ENCODE results near the gene DEPP1.

DEPP1 gene

DNA sequence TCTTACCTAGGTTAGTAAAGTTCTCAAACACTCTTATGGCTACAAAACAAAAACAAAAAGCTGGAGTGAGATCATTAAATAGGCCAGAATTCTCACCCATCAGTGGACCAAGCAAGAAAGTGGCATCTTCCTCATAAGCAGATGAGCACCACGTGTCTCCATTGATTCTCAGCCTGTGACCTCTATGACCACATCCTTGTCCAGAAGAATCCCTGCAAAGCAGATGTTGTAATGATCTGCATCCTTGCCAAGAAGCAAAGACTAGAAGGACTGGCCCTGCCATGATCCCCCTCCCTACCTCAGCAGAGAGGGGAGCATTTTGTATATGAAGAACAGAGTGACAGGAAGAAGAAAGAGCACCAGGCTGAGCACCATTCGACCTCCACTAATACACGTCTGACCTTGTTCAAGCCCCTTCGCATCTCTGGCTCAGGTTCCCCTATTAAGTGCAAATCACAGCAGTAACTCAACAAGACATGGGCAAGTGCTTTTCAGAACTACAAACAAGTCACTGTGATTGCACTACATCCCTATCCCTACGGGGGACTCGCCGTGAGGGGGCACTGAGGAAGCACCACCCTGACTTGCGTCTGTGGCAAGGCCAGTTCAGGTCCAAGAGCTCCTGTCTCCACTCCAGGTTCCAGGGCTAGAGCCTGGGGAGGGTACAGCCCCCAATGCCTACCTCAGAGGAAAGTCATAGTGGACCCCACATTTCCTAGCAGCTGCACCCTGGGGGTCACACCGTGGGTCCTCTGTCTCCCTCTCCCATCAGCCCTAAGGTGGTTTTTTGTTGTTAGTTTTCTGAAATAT lies 41.2 kb downstream of the DEPP1 start:
- in situ Hi-C loops (cut with MboI; ENCODE audit: low sequenced_read_pairs) = no loop called here

DNA sequence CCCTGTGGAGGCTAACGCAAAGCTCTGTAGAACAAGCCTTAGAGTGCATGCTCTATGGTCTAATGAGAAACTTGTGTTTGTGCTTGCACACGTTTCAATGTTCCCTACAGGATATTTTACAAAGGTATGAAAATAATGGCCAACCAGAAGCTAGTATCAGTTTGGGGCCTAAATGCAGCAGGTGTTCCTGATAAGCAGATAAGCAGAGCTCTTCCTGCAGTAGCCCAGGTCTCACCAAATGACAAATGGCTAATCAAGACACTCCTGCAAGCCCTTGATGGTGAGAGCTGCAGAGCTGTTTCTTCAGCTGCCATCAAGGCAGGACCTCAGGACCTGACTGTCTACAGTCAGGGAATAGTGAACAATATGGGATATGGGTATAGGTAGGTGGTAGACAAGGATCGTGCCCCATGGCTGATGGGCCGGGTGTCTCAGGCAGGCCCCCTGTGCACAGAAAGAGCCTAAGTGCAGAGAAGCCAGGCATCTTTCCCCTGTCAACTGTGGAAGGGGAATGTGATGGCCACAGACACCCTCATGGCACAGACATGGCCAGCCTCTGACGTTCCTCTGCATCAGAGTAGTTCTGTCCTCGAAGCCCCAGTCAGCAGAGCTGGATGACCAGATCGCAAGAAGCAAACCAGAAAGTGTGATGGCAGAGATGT lies 42.2 kb downstream of the DEPP1 start:
- in situ Hi-C loops (cut with MboI; ENCODE audit: low sequenced_read_pairs) = no loop called here

- in situ Hi-C loops (cut with MboI; ENCODE audit: low sequenced_read_pairs) = no loop called here
These were observed 42.7 kb downstream of the DEPP1 start for GRCh38 chr10:44935966-44936295.

DNA sequence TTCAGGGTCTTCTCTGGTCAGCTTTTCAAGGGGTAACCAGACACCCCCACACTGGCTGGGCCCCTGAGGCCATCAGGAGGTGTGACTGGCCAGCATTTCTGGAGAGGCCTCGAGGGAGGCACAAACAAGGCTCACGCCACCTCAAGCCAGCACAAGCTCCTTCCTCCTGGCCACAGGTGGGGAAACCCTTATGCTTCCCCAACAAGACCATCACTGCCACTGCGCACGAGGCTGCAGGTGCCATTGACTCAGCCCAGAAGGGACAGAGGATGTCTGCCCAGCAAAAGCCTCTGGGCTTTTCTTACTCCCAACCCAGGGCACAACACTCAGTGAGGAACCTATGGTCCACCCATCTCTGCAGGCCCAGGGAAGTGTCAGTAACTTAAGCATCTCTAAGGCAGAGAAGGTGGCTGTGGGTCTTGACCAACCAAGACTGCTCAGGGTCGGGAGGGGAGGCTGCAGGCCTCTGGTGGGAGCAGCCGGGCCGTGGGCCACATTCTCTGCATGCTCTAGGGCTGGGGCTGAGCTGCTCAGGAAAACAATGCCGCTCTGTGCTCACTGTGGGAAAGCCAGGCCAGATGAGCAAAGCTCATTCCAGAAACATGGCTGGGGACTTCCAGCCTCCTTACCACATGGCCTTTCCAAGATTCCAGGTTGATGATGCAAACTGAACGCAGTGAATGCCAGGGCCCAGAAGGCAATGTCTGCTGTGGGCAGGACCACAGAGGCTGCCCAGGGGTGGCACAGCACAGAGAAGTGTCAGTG lies 43.2 kb downstream of the DEPP1 start:
- in situ Hi-C loops (cut with MboI; ENCODE audit: low sequenced_read_pairs) = no loop called here

GRCh38 chr10:44934416-44935200 lies 44.0 kb downstream of the DEPP1 start:
- in situ Hi-C loops (cut with MboI; ENCODE audit: low sequenced_read_pairs) = no loop called here

GRCh38 chr10:44933451-44934321 lies 44.9 kb downstream of the DEPP1 start:
- in situ Hi-C loops (cut with MboI; ENCODE audit: low sequenced_read_pairs) = no loop called here

- in situ Hi-C loops (cut with MboI; ENCODE audit: low sequenced_read_pairs) = no loop called here
These were observed 45.8 kb downstream of the DEPP1 start for GRCh38 chr10:44932517-44933450.

- in situ Hi-C loops (cut with MboI; ENCODE audit: low sequenced_read_pairs) = no loop called here
These were observed 46.7 kb downstream of the DEPP1 start for GRCh38 chr10:44931621-44932516.

- in situ Hi-C loops (cut with MboI; ENCODE audit: low sequenced_read_pairs) = no loop called here
These were observed 47.5 kb downstream of the DEPP1 start for GRCh38 chr10:44930904-44931620.

- in situ Hi-C loops (cut with MboI; ENCODE audit: low sequenced_read_pairs) = no loop called here
These were observed 49.0 kb downstream of the DEPP1 start for GRCh38 chr10:44929356-44930255.

DNA sequence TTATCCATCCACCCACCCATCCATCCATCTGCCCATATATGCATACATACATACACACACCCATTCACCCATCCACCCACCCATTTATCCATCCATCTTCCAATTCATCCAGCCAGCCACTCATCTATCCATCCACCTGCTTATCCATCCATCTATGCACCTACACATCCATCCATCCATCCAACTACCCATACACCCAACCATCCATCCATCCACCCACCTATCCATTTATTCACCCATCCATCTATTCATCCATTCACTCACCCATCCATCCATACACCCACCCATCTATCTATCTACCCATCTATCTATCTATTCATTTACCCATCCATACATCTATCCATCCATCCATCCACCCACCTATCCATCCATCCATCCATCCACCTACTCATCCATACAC lies 50.1 kb downstream of the DEPP1 start:
- in situ Hi-C loops (cut with MboI; ENCODE audit: low sequenced_read_pairs) = no loop called here

DNA sequence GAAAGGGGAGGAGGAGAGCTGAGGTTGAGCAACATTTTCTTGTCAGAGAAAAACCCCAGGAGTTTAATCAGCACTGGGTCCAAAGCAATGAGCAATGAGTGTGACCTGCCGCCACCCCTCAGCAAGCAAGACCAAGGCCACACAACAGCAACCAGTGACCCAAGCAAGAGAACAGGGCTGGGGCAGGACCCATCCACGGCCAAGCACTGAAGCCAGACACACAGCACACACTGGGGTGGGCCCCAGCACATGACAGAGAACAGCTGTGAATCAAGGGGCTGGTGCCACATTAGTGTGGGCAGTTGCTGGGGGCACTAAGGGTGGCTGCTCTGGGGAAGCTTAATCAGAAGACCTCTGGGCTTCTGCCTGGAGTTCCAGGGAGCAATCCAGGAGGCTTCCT lies 51.3 kb downstream of the DEPP1 start:
- in situ Hi-C loops (cut with MboI; ENCODE audit: low sequenced_read_pairs) = no loop called here

- in situ Hi-C loops (cut with MboI; ENCODE audit: low sequenced_read_pairs) = no loop called here
These were observed 51.8 kb downstream of the DEPP1 start for GRCh38 chr10:44926751-44927351.
